Suprapubic skin (tissue), 4 donors: Measurements from ENCODE around the gene MEX3B. TPM values are rescaled to one million over a fixed set of nuclear protein-coding genes. Genes with fewer than 3 reads are reported as not detected.
"Not testable (repeated sequence)": the region's sequence is repeated elsewhere in the genome, so short reads cannot be mapped to it uniquely, and the experiment has no call there.

Source experiments
- DNase-seq, 2 donors: peaks; one replicate each; pipeline ENCODE4 v3.0.0-alpha.2; 2019; ENCODE audit warnings: low spot score in 2 of 2
- H3K27ac ChIP-seq: fragments of 200-600 bp; sonication (generic); one replicate; pipeline ENCODE4 v1.5.1; 2019
- H3K27me3 ChIP-seq: fragments of 200-600 bp; sonication (generic); one replicate; pipeline ENCODE4 v1.5.1; 2019
- H3K36me3 ChIP-seq: fragments of 200-600 bp; sonication (generic); one replicate; pipeline ENCODE4 v1.5.1; 2019
- H3K4me1 ChIP-seq: fragments of 200-600 bp; sonication (generic); one replicate; pipeline ENCODE4 v1.5.1; 2019
- H3K4me3 ChIP-seq: fragments of 200-600 bp; sonication (generic); one replicate; pipeline ENCODE4 v1.5.1; 2019; ENCODE audit warnings: mild to moderate bottlenecking
- H3K9me3 ChIP-seq: fragments of 200-600 bp; sonication (generic); one replicate; pipeline ENCODE4 v1.5.1; 2019
- CTCF ChIP-seq, 2 donors: fragments of 200-600 bp in 1 of 2; fragments of 450-650 bp in 1 of 2; sonication (generic) in 1 of 2; IDR thresholded peaks; one replicate each; pipeline ENCODE4 v1.5.1; 2016 to 2019; ENCODE audit warnings: antibody characterized with exemption in 2 of 2, mild to moderate bottlenecking in 1 of 2, moderate library complexity in 1 of 2
- EP300 ChIP-seq: sonication (generic); formaldehyde crosslinking; IDR thresholded peaks from one replicate; pipeline ENCODE4 v1.6.1; 2017; ENCODE audit warnings: antibody characterized with exemption
- POLR2A ChIP-seq, 2 donors: fragments of 450-650 bp; IDR thresholded peaks; one replicate each; pipeline ENCODE4 v1.6.1; 2017; ENCODE audit warnings: antibody characterized with exemption in 2 of 2, mild to moderate bottlenecking in 2 of 2, moderate library complexity in 2 of 2
- POLR2AphosphoS5 ChIP-seq, 3 donors: sonication (generic); formaldehyde crosslinking; IDR thresholded peaks; one replicate each; pipeline ENCODE4 v1.6.1; 2017; ENCODE audit warnings: antibody characterized with exemption in 3 of 3
- WGBS: methylation state at CpG from one replicate; pipeline ENCODE4 v1.1.5; 2018; 5-methylcytosine and 5-hydroxymethylcytosine counted together
- total RNA-seq, 4 donors: library from RNA; depleted of rRNA; stranded (reverse); fragments of >200 nt; gene quantifications; one replicate each; pipeline ENCODE4 v1.1.0, GENCODE V29; 2016

Gene MEX3B
- total RNA-seq, 4 donors from 2014 or later = 0.49 to 1.6 (median 0.96) TPM

GRCh38 chr15:82003916-82004315, 41.9 kb downstream of the MEX3B start:
- WGBS = 74% methylated on average over 3 of the region's 3 CpGs

GRCh38 chr15:81995081-81995480, 50.7 kb downstream of the MEX3B start:
- H3K27me3 ChIP-seq, H3K27ac ChIP-seq, DNase-seq, H3K4me3 ChIP-seq, H3K36me3 ChIP-seq, H3K4me1 ChIP-seq: not testable (repeated sequence)
- WGBS = 87% methylated on average over 22 of the region's 22 CpGs
- H3K9me3 ChIP-seq = peaks cover 14% of the 10 kb centered on the region

More at GRCh38 chr15:82003916-82004315, 41.9 kb downstream of the MEX3B start:
- no peak for DNase-seq
- Histone ChIP-seq H3K27ac (no peak overlapping the region), H3K9me3 (no peaks in the 10 kb centered on the region), H3K4me1 (no peaks in the 10 kb centered on the region), H3K4me3 (no peak overlapping the region), H3K27me3 (no peaks in the 10 kb centered on the region), H3K36me3 (no peaks in the 10 kb centered on the region)
- TF ChIP-seq CTCF (IDR thresholded peaks at IDR 0.05) (no peak), POLR2AphosphoS5 (IDR thresholded peaks at IDR 0.05) (no peak), EP300 (no peak), POLR2A (IDR thresholded peaks at IDR 0.05) (no peak)

GRCh38 chr15:81992523-81992922, 53.3 kb downstream of the MEX3B start:
- Histone ChIP-seq H3K27ac (no peak overlapping the region), H3K36me3 (no peaks in the 10 kb centered on the region), H3K27me3 (peaks cover 4% of the 10 kb centered on the region), H3K4me1 (no peaks in the 10 kb centered on the region), H3K4me3 (no peak overlapping the region), H3K9me3 (peaks cover 14% of the 10 kb centered on the region)
- DNase-seq = no peak
- TF ChIP-seq POLR2A (IDR thresholded peaks at IDR 0.05) = no peak
- no peak for TF ChIP-seq CTCF (IDR thresholded peaks at IDR 0.05)
- TF ChIP-seq POLR2AphosphoS5 (IDR thresholded peaks at IDR 0.05) = no peak
- TF ChIP-seq EP300 = no peak
- WGBS = 89% methylated on average over 1 of the region's 1 CpG

Other genes starting within 250 kb of the MEX3B start
- gene EFL1, start 216.7 kb upstream of the MEX3B start, total RNA-seq = 10 to 100 TPM; 18.3 to 25.3 (median 22.2) TPM
- gene SAXO2, start 216.8 kb upstream of the MEX3B start, total RNA-seq = 1 to 10 TPM in 1 of 4 donors, under 1 TPM in 2, not detected in 1; 0.23 to 1.7 (median 0.32) TPM